IMR-90 (cell line): ENCODE measurements around the gene C20orf173. TPM values are rescaled to one million over a fixed set of nuclear protein-coding genes. Genes with fewer than 3 reads are reported as not detected.

ENCODE experiments used
- ATAC-seq: fragments of 200-7000 bp; cut with Tn5 transposase; 2 replicates; pipeline ENCODE4 v1.9.1; 2020; ENCODE audit warnings: low read depth, mild to moderate bottlenecking, moderate library complexity
- BruUV-seq: library from RNA; stranded (reverse); fragments of 400-500 nt; replicated peaks from 2 replicates; lab custom pipeline; 2021; lab: Mats Ljungman, UMichigan
- CTCF ChIA-PET: fragments of 300-600 bp; formaldehyde crosslinking; extraction: SDS; loops from one replicate; lab custom pipeline; 2021; ENCODE audit warnings: antibody characterized with exemption; lab: Yijun Ruan, JAX
- POLR2A ChIA-PET: fragments of 300-600 bp; sonication (Branson Sonifier 250); formaldehyde crosslinking; loops from one replicate; lab custom pipeline; 2022; ENCODE audit warnings: antibody characterized with exemption; ENCODE audit not compliant: unreplicated experiment; lab: Charles Lee
- DNase-seq: peaks from one replicate; pipeline ENCODE4 v3.0.0; 2013
- H2AFZ ChIP-seq: replicated peaks from 2 replicates; pipeline ENCODE3; 2013; ENCODE audit warnings: low read length, mild to moderate bottlenecking; ENCODE audit not compliant: poor library complexity
- H2AK5ac ChIP-seq: 2 replicates; pipeline ENCODE4 v1.6.1; 2013; ENCODE audit warnings: low read depth, low read length, inconsistent platforms
- H2AK9ac ChIP-seq: replicated peaks from 2 replicates; pipeline ENCODE3; 2013; ENCODE audit warnings: mild to moderate bottlenecking, low read depth, low read length, moderate library complexity; ENCODE audit not compliant: poor library complexity
- H2BK120ac ChIP-seq: 2 replicates; pipeline ENCODE4 v1.6.1; 2013; ENCODE audit warnings: low read depth, low read length, inconsistent platforms
- H2BK15ac ChIP-seq: 3 replicates; pipeline ENCODE4 v1.6.1; 2013; ENCODE audit warnings: low read depth, low read length, inconsistent platforms
- H2BK20ac ChIP-seq: 2 replicates; pipeline ENCODE4 v1.6.1; 2013; ENCODE audit warnings: low read depth, mild to moderate bottlenecking, inconsistent platforms, low read length, moderate library complexity
- H2BK5ac ChIP-seq: 2 replicates; pipeline ENCODE4 v1.6.1; 2013; ENCODE audit warnings: mild to moderate bottlenecking, low read depth, low read length, inconsistent platforms; ENCODE audit not compliant: poor library complexity, severe bottlenecking
- H3K14ac ChIP-seq: replicated peaks from 2 replicates; pipeline ENCODE4 v1.6.1; 2013; ENCODE audit warnings: low read depth, low read length, inconsistent platforms
- H3K18ac ChIP-seq: 2 replicates; pipeline ENCODE4 v1.6.1; 2013; ENCODE audit warnings: low read depth, low read length, control low read depth
- H3K23ac ChIP-seq: 2 replicates; pipeline ENCODE4 v1.6.1; 2013; ENCODE audit warnings: low read depth, low read length, inconsistent platforms
- H3K27ac ChIP-seq: 2 replicates; pipeline ENCODE4 v1.5.1; 2013; ENCODE audit warnings: mild to moderate bottlenecking, control low read depth, low read length; ENCODE audit not compliant: insufficient read depth
- H3K27me3 ChIP-seq: 2 replicates; pipeline ENCODE4 v1.6.1; 2013; ENCODE audit warnings: low read length; ENCODE audit not compliant: control insufficient read depth, insufficient read depth
- H3K36me3 ChIP-seq: 2 replicates; pipeline ENCODE4 v1.6.1; 2013; ENCODE audit warnings: low read length, mixed read lengths; ENCODE audit not compliant: control insufficient read depth, insufficient read depth
- H3K4ac ChIP-seq: 2 replicates; pipeline ENCODE4 v1.6.1; 2013; ENCODE audit warnings: low read depth, low read length, inconsistent platforms
- H3K4me1 ChIP-seq: 2 replicates; pipeline ENCODE4 v1.6.1; 2013; ENCODE audit warnings: low read length, mixed read lengths; ENCODE audit not compliant: control insufficient read depth, insufficient read depth
- H3K4me2 ChIP-seq: 2 replicates; pipeline ENCODE4 v1.6.1; 2013; ENCODE audit warnings: low read depth, mild to moderate bottlenecking, control low read depth, low read length, moderate library complexity
- H3K4me3 ChIP-seq: 2 replicates; pipeline ENCODE4 v1.5.1; 2013; ENCODE audit warnings: low read depth, mild to moderate bottlenecking, control low read depth, low read length, moderate library complexity; ENCODE audit not compliant: insufficient read depth
- H3K56ac ChIP-seq: 2 replicates; pipeline ENCODE4 v1.6.1; 2013; ENCODE audit warnings: low read length, inconsistent platforms; ENCODE audit not compliant: insufficient read depth; ENCODE audit errors: extremely low read depth
- H3K79me1 ChIP-seq, 2 experiments: 2 replicates each; pipeline ENCODE4 v1.6.1; 2013; ENCODE audit warnings: low read length in 2 of 2, inconsistent platforms in 1 of 2, low read depth in 1 of 2
- H3K9ac ChIP-seq: 2 replicates; pipeline ENCODE4 v1.6.1; 2013; ENCODE audit warnings: low read depth, low read length, control low read depth
- H3K9me1 ChIP-seq: 2 replicates; pipeline ENCODE4 v1.6.1; 2013; ENCODE audit warnings: low read length, inconsistent platforms; ENCODE audit not compliant: insufficient read depth
- H3K9me3 ChIP-seq: 2 replicates; pipeline ENCODE4 v1.6.1; 2013; ENCODE audit warnings: low read length; ENCODE audit not compliant: control insufficient read depth, insufficient read depth
- H4K20me1 ChIP-seq: 2 replicates; pipeline ENCODE4 v1.6.1; 2013; ENCODE audit warnings: low read length, inconsistent platforms; ENCODE audit not compliant: insufficient read depth
- H4K5ac ChIP-seq: 2 replicates; pipeline ENCODE4 v1.6.1; 2013; ENCODE audit warnings: mild to moderate bottlenecking, low read depth, low read length, control low read depth
- H4K8ac ChIP-seq, 2 experiments: 2 replicates each; pipeline ENCODE4 v1.6.1; 2013; ENCODE audit warnings: low read depth in 2 of 2, low read length in 2 of 2, control low read depth in 1 of 2, inconsistent platforms in 1 of 2
- H4K91ac ChIP-seq: 2 replicates; pipeline ENCODE4 v1.6.1; 2013; ENCODE audit warnings: low read depth, low read length, inconsistent platforms; ENCODE audit not compliant: insufficient read depth
- BHLHE40 ChIP-seq: fragments of 150-350 bp; IDR thresholded peaks from 2 replicates; pipeline ENCODE4 v1.6.1; 2016; ENCODE audit warnings: mild to moderate bottlenecking, low read depth, low read length
- CEBPB ChIP-seq: IDR thresholded peaks from 2 replicates; pipeline ENCODE4 v1.6.1; 2012; ENCODE audit warnings: low read depth, low read length, improper control_type of control experiment
- CHD1 ChIP-seq: IDR thresholded peaks from 2 replicates; pipeline ENCODE4 v1.6.1; 2012; ENCODE audit warnings: low read depth, low read length, improper control_type of control experiment
- FOS ChIP-seq: fragments of 150-350 bp; IDR thresholded peaks from 2 replicates; pipeline ENCODE4 v1.6.1; 2016; ENCODE audit warnings: low read depth, low read length
- MAFK ChIP-seq: IDR thresholded peaks from 2 replicates; pipeline ENCODE4 v1.6.1; 2012; ENCODE audit warnings: low read depth, low read length, improper control_type of control experiment
- MXI1 ChIP-seq: IDR thresholded peaks from 2 replicates; pipeline ENCODE4 v1.6.1; 2012; ENCODE audit warnings: low read depth, mild to moderate bottlenecking, low read length, moderate library complexity, borderline replicate concordance
- RFX5 ChIP-seq: IDR thresholded peaks from 2 replicates; pipeline ENCODE4 v1.8.0; 2012; ENCODE audit warnings: low read depth, mild to moderate bottlenecking, low read length, moderate library complexity
- WGBS, 2 experiments: methylation state at CpG; one replicate each; pipeline versions ENCODE4 v1.1.5 to v1.1.7; 2013; ENCODE audit warnings: missing lambda C conversion rate in 2 of 2; ENCODE audit not compliant: insufficient read length in 1 of 2; ENCODE audit errors: extremely low coverage in 2 of 2; 5-methylcytosine and 5-hydroxymethylcytosine counted together
- dilution Hi-C: fragments of 300-500 bp; cut with HindIII; formaldehyde crosslinking; loops from one replicate; pipeline ENCODE4 v1.14.3; 2018; ENCODE audit warnings: low sequenced_read_pairs; ENCODE audit not compliant: unreplicated experiment
- in situ Hi-C: fragments of 300-500 bp; cut with MboI; formaldehyde crosslinking; loops from 3 replicates; pipeline ENCODE4 v1.14.3; 2019; ENCODE audit warnings: low sequenced_read_pairs, inconsistent platforms, mixed read lengths
- intact Hi-C: fragments of 100-400 bp; cut with micrococcal nuclease; formaldehyde crosslinking; loops from 2 replicates; pipeline ENCODE4 v1.10.0; 2022
- polyA plus RNA-seq, 3 experiments: library from polyadenylated mRNA; depleted of rRNA; stranded (reverse); fragments of >200 nt; gene quantifications; 2 replicates each; pipeline ENCODE4 v1.2.3, GENCODE V29; 2012; ENCODE audit warnings: low replicate concordance in 1 of 3
- total RNA-seq: library from RNA; depleted of rRNA; stranded (reverse); fragments of >200 nt; gene quantifications from 2 replicates; pipeline ENCODE4 v1.2.3, GENCODE V29; 2012
- TF ChIP-seq, protein P1 (sequence below): conservative IDR thresholded peaks from 2 replicates; pipeline ENCODE4 v1.5.1; 2012; ENCODE audit warnings: mild to moderate bottlenecking, low read depth, low read length, improper control_type of control experiment

Gene C20orf173
- total and polyA plus RNA-seq, 2 of the 4 experiments (the other 2 are of a cell fraction), result not detected

DNA sequence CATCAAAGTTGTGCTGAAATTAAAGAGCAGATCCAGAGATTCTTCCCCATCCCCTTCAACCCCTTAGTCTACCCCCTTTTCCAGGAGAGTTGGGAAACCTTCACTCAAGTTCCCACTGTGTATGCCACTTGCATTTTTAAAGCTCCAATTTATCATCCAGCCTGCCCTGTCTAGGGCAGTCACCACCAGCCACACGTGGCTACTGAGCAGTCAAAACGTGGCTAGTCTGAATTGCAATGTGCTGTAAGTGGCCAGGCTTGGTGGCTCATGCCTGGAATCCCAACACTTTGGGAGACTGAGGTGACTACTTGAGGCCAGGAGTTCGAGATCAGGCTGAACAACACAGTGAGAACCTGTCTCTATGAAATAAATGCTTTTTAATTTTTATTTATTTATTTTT lies 47.4 kb upstream of the C20orf173 start:
- in situ Hi-C loops (no loop called here), intact Hi-C loops (no loop called here), dilution Hi-C loops (no loop called here)
- Histone ChIP-seq H3K4ac (no peak overlapping the region), H2BK20ac (no peak overlapping the region), H2AK5ac (no peak overlapping the region), H3K4me1 (no peaks in the 10 kb centered on the region), H4K20me1 (no peaks in the 10 kb centered on the region), H3K36me3 (no peaks in the 10 kb centered on the region; the same call in 1 of the 2 replicates), H3K14ac (no peak overlapping the region), H4K5ac (no peak overlapping the region), H3K4me3 (no peak overlapping the region), H3K9me1 (no peaks in the 10 kb centered on the region), H2BK120ac (no peak overlapping the region), H2BK5ac (no peak overlapping the region), H4K91ac (no peak overlapping the region), H3K56ac (no peak overlapping the region), H3K9me3 (peaks cover 3% of the 10 kb centered on the region; the same call in 1 of the 2 replicates), H3K27me3 (peaks cover 12% of the 10 kb centered on the region; the same call in 1 of the 2 replicates), H3K79me1 (no peaks in the 10 kb centered on the region), H2AFZ (no peak overlapping the region), H3K9ac (no peak overlapping the region), H2AK9ac (no peak overlapping the region), H3K4me2 (no peak overlapping the region), H3K23ac (no peak overlapping the region), H3K18ac (no peak overlapping the region), H3K27ac (no peak overlapping the region), H2BK15ac (no peak overlapping the region), H4K8ac (no peak overlapping the region)
- POLR2A ChIA-PET, result no interaction called here
- CTCF ChIA-PET, result no interaction called here
- BruUV-seq, result no TSS peak
- no peak for DNase-seq
- 0% methylated on average over 1 of the region's 3 CpGs; no CpG with 5 or more reads in 1 of the 2 experiments for WGBS, 2 experiments
- no peak for ATAC-seq
- TF ChIP-seq RFX5 (no peak), BHLHE40 (no peak), MAFK (no peak), MXI1 (no peak), FOS (no peak), CEBPB (no peak), CHD1 (no peak)
- TF ChIP-seq, protein P1, sequence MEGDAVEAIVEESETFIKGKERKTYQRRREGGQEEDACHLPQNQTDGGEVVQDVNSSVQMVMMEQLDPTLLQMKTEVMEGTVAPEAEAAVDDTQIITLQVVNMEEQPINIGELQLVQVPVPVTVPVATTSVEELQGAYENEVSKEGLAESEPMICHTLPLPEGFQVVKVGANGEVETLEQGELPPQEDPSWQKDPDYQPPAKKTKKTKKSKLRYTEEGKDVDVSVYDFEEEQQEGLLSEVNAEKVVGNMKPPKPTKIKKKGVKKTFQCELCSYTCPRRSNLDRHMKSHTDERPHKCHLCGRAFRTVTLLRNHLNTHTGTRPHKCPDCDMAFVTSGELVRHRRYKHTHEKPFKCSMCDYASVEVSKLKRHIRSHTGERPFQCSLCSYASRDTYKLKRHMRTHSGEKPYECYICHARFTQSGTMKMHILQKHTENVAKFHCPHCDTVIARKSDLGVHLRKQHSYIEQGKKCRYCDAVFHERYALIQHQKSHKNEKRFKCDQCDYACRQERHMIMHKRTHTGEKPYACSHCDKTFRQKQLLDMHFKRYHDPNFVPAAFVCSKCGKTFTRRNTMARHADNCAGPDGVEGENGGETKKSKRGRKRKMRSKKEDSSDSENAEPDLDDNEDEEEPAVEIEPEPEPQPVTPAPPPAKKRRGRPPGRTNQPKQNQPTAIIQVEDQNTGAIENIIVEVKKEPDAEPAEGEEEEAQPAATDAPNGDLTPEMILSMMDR, result no peak
